GM19395 (cell line): ENCODE results near the gene PDCD2L.
"Not testable (repeated sequence)": the region's sequence is repeated elsewhere in the genome, so short reads cannot be mapped to it uniquely, and the experiment has no call there.

Experiments used
- ATAC-seq: cut with Tn5 transposase; IDR thresholded peaks from one replicate; pipeline ENCODE4 v1.9.1; 2021; ENCODE audit warnings: mild to moderate bottlenecking, moderate library complexity; ENCODE audit not compliant: unreplicated experiment

PDCD2L gene

GRCh38 chr19:34461375-34462100 lies 57.3 kb downstream of the PDCD2L start:
- no peak for ATAC-seq

- not testable (repeated sequence) for ATAC-seq
Measured at GRCh38 chr19:34464785-34465184, 60.6 kb downstream of the PDCD2L start.

GRCh38 chr19:34468409-34468808 lies 64.2 kb downstream of the PDCD2L start:
- no peak for ATAC-seq

- ATAC-seq = not testable (repeated sequence)
Measured at GRCh38 chr19:34469026-34469425, 64.8 kb downstream of the PDCD2L start.

- no peak for ATAC-seq
Measured at GRCh38 chr19:34471906-34472700, 67.9 kb downstream of the PDCD2L start.

GRCh38 chr19:34474233-34474989 lies 70.2 kb downstream of the PDCD2L start:
- ATAC-seq = no peak

- ATAC-seq = no peak
Measured at GRCh38 chr19:34475026-34475974, 71.1 kb downstream of the PDCD2L start.
